HG02610 (cell line): ENCODE data around the gene MZT2A.
"Not testable (repeated sequence)": the region's sequence is repeated elsewhere in the genome, so short reads cannot be mapped to it uniquely, and the experiment has no call there.

Experiments
- ATAC-seq: cut with Tn5 transposase; IDR thresholded peaks from one replicate; pipeline ENCODE4 v1.9.1; 2021; ENCODE audit warnings: mild to moderate bottlenecking, moderate library complexity; ENCODE audit not compliant: unreplicated experiment

MZT2A gene

GRCh38 chr2:131467722-131468121, 24.5 kb downstream of the MZT2A start:
- not testable (repeated sequence) for ATAC-seq

GRCh38 chr2:131454914-131455313, 37.3 kb downstream of the MZT2A start:
- not testable (repeated sequence) for ATAC-seq

- peak; percentile 94 for ATAC-seq
These were observed 40.8 kb downstream of the MZT2A start for GRCh38 chr2:131451265-131451949.

- ATAC-seq = not testable (repeated sequence)
These were observed 44.2 kb downstream of the MZT2A start for GRCh38 chr2:131447981-131448380.

- ATAC-seq = no peak
These were observed 46.3 kb downstream of the MZT2A start for GRCh38 chr2:131445896-131446295.

GRCh38 chr2:131445515-131445797, 46.7 kb downstream of the MZT2A start:
- not testable (repeated sequence) for ATAC-seq

- not testable (repeated sequence) for ATAC-seq
These were observed 47.3 kb downstream of the MZT2A start for GRCh38 chr2:131444736-131445514.

- not testable (repeated sequence) for ATAC-seq
These were observed 51.3 kb downstream of the MZT2A start for GRCh38 chr2:131440742-131441468.
